Brain microvascular endothelial cell (primary cell): ENCODE measurements around the gene KLHL5.

Experiments
- DNase-seq: peaks from one replicate; pipeline ENCODE4 v3.0.0-alpha.2; 2020
- H3K27ac ChIP-seq: fragments of 250-450 bp; sonication (Bioruptor Pico); 2 replicates; pipeline ENCODE4 v1.5.1; 2020; ENCODE audit warnings: mild to moderate bottlenecking, moderate library complexity
- H3K27me3 ChIP-seq: fragments of 250-450 bp; sonication (Bioruptor Pico); replicated peaks from 2 replicates; pipeline ENCODE4 v1.5.1; 2020; ENCODE audit warnings: mild to moderate bottlenecking
- H3K36me3 ChIP-seq: fragments of 250-450 bp; sonication (Bioruptor Pico); replicated peaks from 2 replicates; pipeline ENCODE4 v1.5.1; 2020; ENCODE audit warnings: mild to moderate bottlenecking
- H3K4me3 ChIP-seq: 2 replicates; pipeline ENCODE4 v1.5.1; 2011; ENCODE audit warnings: low read depth, mild to moderate bottlenecking, control low read depth, low read length, moderate library complexity
- in situ Hi-C: cut with HindIII; loops from 2 replicates; pipeline ENCODE4 v1.10.0; 2017; ENCODE audit warnings: low sequenced_read_pairs, low pct_ligation_motif_present
- TF ChIP-seq, protein P1 (sequence below): IDR thresholded peaks from 2 replicates; pipeline ENCODE4 v1.5.1; 2011; ENCODE audit warnings: low read depth, mild to moderate bottlenecking, moderate library complexity, low read length, control low read depth, inconsistent platforms; ENCODE audit errors: missing control alignments

The KLHL5 gene

DNA sequence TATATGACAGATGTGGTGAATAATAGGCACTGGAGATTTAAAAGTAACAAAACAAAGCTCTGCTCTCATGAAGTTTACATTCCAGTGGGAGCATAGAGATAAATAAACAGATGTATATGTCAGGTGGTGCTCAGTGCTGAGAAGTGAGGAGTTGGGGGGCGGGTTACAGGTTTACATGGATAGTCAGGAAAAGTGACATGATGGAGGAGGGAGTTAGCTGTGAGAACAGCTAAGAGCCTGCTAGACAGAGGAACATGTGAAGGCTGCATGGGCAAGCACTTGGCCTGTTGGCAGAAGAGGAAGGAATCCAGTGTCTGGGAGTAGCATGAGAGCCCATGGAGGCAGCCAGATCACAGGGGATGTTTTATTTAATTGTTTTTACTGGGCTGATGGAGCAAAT lies 19.7 kb upstream of the KLHL5 start:
- TF ChIP-seq, protein P1, sequence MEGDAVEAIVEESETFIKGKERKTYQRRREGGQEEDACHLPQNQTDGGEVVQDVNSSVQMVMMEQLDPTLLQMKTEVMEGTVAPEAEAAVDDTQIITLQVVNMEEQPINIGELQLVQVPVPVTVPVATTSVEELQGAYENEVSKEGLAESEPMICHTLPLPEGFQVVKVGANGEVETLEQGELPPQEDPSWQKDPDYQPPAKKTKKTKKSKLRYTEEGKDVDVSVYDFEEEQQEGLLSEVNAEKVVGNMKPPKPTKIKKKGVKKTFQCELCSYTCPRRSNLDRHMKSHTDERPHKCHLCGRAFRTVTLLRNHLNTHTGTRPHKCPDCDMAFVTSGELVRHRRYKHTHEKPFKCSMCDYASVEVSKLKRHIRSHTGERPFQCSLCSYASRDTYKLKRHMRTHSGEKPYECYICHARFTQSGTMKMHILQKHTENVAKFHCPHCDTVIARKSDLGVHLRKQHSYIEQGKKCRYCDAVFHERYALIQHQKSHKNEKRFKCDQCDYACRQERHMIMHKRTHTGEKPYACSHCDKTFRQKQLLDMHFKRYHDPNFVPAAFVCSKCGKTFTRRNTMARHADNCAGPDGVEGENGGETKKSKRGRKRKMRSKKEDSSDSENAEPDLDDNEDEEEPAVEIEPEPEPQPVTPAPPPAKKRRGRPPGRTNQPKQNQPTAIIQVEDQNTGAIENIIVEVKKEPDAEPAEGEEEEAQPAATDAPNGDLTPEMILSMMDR, result no peak
- no peaks in the 10 kb centered on the region for H3K36me3 ChIP-seq
- DNase-seq, result no peak
- in situ Hi-C loops, result no loop called here
- H3K4me3 ChIP-seq, result no peak overlapping the region
- no peaks in the 10 kb centered on the region for H3K27me3 ChIP-seq
- peak overlapping the region; percentile 99 for H3K27ac ChIP-seq

DNA sequence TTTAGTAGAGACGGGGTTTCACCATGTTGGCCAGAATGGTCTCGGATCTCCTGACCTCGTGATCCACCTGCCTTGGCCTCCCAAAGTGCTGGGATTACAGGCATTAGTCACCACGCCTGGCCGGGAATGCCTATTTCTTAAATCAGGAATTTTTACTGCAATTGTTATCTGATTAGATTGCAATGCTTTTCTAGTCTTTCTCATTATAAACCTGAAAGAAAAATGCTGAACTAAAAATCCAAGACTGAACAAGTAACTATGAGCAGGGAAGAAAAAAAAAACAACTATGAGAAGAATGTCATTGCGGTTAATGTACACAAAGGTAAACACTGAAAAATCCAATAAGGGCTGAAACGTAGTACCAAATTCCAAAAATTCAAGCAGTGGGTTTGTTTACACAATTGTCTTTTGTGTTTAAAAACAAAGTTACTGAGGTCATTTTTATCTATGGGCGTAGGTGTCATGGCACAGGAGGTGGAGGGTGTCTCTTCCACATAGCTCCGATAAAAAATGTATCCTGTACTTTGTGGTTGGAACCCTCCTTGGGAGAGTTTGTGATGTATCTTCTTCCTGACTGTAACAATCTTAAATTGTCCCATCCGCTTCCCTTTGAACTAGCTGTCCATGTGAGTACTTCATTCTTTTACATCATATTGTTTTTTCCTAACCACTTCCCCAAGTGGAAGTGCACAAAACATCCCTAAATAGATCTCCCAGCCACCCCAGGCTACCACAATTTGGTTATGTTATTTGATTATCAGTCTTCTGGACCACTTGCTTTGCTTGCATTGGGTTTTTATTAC lies 18.8 kb upstream of the KLHL5 start:
- Histone ChIP-seq H3K27me3 (no peaks in the 10 kb centered on the region), H3K27ac (peak overlapping the region; percentile 99), H3K4me3 (peak overlapping the region; percentile 71), H3K36me3 (no peaks in the 10 kb centered on the region)
- peak; percentile 66 for DNase-seq
- TF ChIP-seq, protein P1, result no peak
- in situ Hi-C loops, result no loop called here

DNA sequence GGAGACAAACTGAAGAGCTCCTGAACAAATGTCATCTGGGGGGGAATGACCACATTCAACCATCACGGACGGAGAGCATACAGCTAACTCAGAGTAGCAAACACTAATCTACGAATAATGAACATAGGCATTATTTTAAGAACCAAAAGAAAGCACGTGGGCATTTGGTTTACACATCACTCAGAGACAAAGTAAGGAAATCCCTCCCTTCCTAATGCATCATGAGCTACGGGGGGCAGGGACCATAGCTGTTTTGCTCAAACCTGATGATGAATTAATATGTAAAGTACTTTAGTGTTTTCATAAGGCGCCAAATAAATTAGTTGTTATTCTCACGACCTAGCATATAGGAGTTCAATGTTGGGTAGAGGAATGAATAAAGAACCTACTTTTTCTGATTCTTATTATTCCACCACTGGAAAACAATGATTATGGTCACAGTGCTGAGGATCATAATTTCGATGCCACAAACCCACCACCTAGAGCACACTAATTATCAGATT lies 18.1 kb upstream of the KLHL5 start:
- peak; percentile 58 for DNase-seq

DNA sequence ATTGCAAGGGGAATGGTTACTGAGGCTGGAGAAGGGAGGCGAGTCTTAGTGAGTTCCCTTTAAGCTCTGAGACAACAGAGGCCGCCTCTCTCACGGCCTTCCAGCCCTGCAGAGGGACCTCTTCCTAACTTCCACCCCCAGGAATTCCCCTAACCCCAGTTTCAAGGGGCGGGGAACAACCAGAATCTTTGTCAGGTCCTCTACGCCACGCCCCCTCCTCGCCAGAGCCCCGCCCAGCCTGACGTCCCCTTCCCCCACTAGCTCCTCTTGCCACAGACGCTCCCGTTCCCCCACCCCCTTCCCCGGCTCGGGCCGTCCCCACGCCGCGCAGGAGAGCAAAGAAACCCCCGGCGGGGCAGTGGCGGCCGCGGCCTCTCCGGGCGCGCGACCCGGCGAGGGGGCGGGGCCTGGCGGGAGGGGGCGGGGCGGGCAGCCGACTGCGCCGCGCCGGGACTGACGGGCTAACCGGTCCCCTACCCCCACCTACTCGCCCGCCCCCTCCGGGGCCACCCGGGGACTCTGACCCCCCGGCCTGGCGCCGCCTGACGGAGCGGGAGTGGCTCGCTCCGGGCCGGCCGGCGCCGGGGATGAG lies 17.6 kb upstream of the KLHL5 start:
- in situ Hi-C loops, result no loop called here
- TF ChIP-seq, protein P1, result no peak
- H3K36me3 ChIP-seq, result no peaks in the 10 kb centered on the region
- H3K4me3 ChIP-seq, result peak overlapping the region; percentile 71
- H3K27ac ChIP-seq, result peak overlapping the region; percentile 99
- H3K27me3 ChIP-seq, result no peaks in the 10 kb centered on the region
- DNase-seq, result peak; percentile 97

More for the DNA sequence above, 18.1 kb upstream of the KLHL5 start:
- TF ChIP-seq, protein P1, result no peak
- in situ Hi-C loops, result no loop called here
- Histone ChIP-seq H3K27ac (peak overlapping the region; percentile 99), H3K4me3 (peak overlapping the region; percentile 71), H3K27me3 (no peaks in the 10 kb centered on the region), H3K36me3 (no peaks in the 10 kb centered on the region)

DNA sequence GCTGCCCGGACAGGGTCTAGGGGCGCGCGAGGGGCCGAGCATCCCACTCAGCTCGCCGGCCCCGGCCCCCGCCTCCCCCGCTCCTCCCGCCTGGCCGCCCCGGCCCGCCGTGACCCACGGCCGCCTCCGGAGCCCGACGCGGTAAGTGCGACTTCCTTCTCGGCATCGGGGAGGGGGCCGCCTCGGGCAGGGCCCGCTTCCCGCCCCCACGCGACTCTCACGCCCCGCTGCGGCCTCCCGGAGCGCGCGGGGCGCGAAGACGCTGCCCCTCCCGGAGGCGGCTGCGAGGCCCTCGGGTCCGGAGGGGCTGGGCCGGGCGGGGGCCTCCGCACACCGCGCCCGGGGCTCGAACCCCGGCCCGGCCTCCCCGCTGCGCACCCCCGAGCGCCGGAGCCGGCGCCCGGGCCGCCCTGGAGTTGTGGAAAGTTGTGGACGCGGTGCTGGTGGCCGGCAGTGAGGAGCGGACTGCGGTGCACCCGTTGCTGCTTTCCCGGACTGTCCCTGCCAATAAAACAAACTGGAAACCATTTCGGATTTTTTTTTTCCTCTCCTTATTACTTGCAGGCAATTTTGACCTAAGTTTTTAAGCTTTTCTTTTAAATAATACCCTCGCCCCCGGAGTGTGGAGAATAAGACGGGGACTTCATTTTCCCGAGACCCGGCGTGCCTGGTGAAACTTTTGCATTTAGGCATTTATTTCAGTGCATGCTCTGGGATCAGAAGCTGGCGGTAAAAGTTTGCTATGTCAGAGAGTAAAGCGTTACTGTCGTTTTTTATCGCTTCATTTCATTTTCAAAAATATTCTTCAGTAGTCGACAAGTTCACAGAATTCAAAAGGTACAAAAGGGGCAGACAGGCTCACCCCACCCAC lies 16.8 kb upstream of the KLHL5 start:
- Histone ChIP-seq H3K27ac (peak overlapping the region; percentile 99), H3K27me3 (no peaks in the 10 kb centered on the region), H3K36me3 (no peaks in the 10 kb centered on the region), H3K4me3 (peak overlapping the region; percentile 71)
- TF ChIP-seq, protein P1, result no peak
- no peak for DNase-seq
- in situ Hi-C loops, result no loop called here
